Stimulated activated CD8-positive, alpha-beta memory T cell treated with anti-CD3 and anti-CD28 coated beads, Interleukin-4, amount 100 ng/mL, for 4 hours (primary cell): Measurements from ENCODE around the gene FDX1.

Source experiments
- DNase-seq, 2 donors: peaks; one replicate each; pipeline ENCODE4 v3.0.0-alpha.2; 2020; ENCODE audit warnings: low read depth in 2 of 2, low spot score in 1 of 2

FDX1 gene

GRCh38 chr11:110467556-110467955 is 37.8 kb downstream of the FDX1 start:
- no peak for DNase-seq

DNA sequence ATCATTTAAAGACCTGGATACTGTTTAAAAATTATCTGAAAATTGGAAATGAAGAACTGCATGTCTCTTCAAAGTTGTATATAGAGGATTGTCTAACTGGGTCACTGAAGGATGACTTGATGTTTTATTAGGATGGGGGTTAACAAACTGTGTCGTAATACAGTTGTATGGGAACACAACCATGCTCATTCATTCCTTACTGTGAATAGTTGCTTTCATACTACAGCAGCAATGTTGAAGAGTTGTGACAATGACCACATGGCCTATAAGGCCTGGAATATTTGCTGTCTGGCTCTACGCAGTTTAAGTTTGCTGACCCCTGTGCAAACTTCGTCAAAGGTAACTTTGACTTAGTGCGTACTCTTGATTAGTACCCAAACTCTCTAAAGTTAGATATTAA is 38.4 kb downstream of the FDX1 start:
- DNase-seq: no peak

DNA sequence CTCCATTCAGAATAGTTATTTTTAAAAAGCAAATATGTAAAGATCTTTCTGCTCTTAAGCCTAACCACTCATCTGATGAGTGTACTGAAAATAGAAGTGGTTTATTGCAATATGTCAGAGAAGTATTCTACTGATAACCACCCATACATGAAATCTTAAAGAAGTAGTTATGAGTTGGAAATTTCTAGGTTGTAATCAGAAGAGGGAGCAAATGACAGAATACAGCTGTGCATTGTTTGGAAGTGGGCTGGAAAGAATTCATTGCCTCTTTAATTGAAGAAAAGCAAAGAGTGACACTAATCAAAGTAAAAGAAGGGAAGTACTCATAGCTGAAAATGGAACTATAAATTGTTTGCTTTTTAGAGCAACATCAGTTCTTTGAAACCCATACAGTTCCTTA is 39.4 kb downstream of the FDX1 start:
- DNase-seq: no peak

- no peak for DNase-seq
Observed at GRCh38 chr11:110470716-110471115, 41.0 kb downstream of the FDX1 start.

GRCh38 chr11:110471371-110471770 is 41.6 kb downstream of the FDX1 start:
- DNase-seq: no peak

- DNase-seq: no peak
Observed at GRCh38 chr11:110472858-110473257, 43.1 kb downstream of the FDX1 start.

DNA sequence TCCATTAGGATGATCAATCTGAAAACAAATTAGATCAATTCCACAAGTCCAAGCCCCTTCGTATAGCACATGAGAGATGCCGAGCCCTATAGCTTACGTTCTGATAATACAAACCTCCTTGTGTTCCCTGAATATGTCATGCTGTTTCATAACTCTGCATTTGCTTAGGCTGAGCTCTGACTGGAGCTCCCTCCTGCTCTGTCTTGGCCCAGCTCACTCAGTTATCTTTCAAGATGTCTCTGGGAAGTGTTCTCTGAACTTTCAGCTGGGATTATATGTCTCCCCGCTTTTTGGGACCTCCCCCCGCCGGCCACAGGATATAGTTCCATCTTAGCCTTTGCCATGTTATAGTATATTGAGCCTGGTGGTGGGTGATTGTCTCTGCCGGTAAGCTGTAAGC is 44.0 kb downstream of the FDX1 start:
- no peak for DNase-seq

DNA sequence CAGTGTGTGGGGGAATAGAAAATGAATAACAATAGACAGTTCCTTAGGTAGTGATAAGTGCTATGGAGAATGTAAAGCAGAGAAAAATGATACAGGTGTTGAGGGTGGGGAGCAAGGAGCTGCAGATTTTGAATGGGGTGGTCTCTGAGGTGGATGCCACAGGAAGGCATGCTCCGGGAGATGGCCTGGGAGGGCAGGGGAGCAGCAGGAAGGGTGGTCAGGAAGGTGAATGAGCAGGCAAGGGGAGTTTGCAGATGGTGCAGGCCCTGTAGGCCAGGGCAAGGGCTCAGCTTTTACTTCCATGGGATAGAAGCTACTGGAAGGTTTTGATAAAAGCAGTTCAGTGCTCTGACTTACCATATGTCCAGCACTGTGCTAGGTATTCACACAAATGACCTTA is 44.8 kb downstream of the FDX1 start:
- no peak for DNase-seq

GRCh38 chr11:110475671-110476070 is 45.9 kb downstream of the FDX1 start:
- no peak for DNase-seq

GRCh38 chr11:110478410-110478809 is 48.7 kb downstream of the FDX1 start:
- no peak for DNase-seq

DNA sequence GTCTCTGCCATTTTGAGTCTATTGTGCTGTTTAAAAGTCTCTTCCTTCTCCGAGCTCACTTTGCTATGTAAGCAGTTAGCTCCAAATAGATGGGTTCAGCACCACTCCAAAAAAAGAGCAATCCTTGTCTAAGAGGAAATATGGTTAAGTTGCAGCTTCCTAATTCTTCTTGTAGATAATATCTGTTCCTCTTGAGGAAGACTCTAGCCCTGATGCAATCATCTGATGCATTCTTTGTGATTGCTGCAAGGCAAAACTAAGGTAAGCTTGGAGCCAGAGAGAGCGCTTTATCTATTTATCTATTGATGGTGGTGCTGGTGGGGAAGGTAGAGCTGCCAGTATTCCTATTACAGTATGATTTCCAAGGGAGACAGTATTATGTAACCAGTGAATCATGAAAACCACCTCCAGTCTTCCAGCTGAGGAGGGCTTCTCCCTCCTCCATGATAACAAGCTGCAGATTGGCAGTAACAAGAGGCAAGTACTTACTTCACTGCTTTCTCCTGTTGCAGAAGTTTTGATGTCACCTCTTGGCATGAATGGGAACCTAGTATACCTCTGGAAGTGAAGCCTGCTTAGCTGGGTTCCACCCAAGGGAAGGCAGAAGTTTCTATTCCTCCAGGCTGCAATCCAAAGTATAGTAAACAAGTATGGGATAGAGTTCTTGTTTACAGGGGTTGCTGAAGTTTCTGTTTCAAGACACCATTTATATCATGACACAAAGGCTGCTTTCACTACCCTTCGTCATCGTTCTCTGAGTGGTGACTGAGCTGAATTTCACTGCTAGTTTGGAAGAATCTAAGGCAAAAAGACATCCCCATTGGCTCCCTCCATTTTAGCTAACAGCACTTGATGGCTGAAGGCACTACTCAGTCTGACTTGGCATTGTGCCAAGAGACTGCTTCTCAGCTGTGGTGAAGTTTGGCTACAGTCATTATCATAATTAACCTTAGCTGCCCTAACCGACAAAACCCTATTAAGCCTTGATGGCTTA is 49.7 kb downstream of the FDX1 start:
- DNase-seq: no peak

GRCh38 chr11:110481523-110481922 is 51.8 kb downstream of the FDX1 start:
- no peak for DNase-seq

DNA sequence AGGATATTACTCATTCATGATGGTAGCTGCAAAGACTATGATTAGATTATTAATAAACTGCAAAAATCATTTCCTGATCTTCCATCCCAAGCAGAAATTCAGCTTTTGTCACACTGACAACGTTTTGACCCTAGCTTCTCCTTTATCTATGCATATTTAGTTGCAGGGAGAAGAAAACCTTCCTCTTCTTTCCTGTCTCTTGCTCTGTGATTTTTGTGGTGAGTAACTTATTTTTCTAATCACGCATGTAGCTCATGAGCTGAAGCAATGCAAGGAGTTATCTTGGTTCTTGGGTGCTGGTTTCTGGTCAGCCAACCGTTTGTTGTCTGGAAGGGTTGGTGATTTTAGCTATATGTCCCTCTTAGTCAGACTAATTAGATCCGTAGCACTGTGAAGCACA is 56.4 kb downstream of the FDX1 start:
- DNase-seq: no peak

DNA sequence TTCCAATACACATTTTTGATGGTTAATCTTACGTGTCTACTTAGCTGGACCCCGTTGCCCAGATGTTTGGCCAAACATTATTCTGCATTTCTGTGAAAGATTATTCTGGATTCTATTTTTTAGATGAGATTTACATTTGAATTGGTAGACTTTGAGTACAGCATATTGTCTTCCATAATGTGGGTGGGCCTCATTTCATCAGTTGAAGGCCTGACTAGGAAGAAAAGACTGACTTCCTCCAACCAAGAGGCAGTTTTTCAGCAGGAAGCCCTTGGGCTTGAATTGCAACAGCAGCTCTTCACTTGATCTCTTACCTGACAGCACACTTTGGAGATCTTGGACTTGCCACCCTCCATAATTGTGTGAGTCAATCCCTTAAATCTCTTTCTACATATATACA is 58.7 kb downstream of the FDX1 start:
- no peak for DNase-seq

DNA sequence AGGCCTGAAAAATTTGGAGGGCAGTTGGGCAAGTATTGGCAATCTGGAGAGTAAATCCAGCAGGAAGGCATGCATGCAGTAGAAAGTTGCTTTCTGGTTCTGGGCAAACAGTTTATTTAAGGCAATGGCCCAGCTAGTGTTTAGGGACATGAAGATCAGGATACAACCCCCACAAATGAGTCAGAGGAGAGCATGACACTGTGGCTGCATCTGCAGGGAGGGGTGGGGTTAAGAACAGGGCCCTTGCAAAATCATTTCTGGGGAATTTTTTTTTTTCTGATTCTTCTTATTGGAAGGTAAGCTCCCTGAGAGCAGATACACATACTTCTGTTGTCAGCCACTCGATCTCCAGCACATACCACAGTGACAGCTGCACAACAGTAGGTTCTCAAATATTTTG is 61.1 kb downstream of the FDX1 start:
- no peak for DNase-seq

DNA sequence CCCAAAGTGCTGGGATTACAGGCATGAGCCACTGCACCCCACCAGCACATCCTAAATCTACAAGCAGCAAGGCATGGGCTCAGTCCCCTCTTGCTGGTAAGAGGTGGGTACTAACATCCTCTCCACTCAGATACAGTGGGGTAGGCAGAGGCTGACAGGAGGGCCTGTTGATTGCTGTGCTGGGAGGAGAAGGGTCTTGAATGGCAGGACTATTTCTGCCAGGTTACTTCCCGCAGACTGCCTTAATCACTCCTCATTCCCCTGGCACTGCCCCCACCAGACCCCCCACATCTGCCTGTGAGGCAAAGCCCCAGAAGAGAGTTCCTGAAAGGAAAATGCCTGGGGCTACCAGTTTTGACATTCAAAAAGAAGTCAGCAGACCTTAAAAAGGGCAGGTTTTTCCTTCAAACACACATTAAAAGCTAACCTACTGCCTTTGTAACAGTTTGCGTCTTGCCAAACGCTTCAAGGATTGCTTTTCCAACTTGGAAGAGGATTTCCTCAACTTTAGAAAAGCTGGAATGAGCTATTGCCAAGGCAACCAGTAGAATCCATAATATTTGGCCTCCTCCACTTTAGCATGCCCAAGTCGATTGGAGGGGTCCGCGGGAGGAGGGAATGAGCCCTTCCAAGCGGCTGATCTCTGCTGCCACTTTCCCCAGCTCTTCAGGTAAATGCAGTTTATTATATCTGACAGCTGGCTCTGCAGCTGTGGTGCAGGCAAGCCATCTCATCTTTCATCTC is 62.0 kb downstream of the FDX1 start:
- DNase-seq: no peak

- DNase-seq: no peak
Observed at GRCh38 chr11:110492321-110492685, 62.6 kb downstream of the FDX1 start.

GRCh38 chr11:110493346-110493745 is 63.6 kb downstream of the FDX1 start:
- DNase-seq: no peak

GRCh38 chr11:110497231-110497978 is 67.7 kb downstream of the FDX1 start:
- DNase-seq: no peak

GRCh38 chr11:110501428-110501827 is 71.7 kb downstream of the FDX1 start:
- no peak for DNase-seq

DNA sequence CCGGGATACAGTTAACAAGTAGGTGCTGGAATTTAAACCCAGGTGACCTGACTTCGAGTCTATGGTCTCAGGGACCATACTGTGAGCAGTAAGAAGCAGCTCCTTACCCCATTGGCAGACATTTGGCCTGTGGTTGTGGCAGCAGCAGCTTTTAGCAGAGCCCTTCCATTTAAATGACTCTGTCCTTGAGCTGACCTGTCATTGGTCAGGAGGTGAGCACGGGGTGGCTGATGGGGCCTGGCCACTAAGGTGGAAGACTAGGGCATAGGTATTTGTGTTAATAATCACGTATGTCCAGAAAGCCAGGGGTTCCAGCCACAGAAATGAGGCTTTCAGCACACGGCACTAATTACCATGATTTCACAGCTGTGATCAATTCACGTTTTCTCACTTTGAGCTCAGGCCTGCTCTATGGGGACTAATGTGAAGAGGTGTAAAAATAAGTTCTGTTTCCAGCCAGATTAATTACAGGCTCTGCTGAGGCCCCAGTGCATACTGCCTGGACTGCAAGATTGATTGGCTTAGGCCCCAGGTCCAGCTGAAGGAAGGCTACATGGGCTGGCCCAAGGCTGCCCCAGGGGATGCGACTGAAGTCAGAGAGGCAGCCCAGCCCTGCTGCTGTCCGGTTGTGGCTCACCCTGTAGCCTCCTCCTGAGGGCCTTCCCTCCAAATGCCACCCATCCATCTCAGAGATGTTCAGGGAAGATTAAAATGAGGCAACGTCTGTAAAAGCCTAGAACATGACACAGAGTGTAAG is 76.0 kb downstream of the FDX1 start:
- DNase-seq: no peak
